OCI-LY1 (cell line): ENCODE results near the gene GSC.

Source experiments
- H2AFZ ChIP-seq: fragments of 200-600 bp; sonication (generic), shearing (Covaris generic); 2 replicates; pipeline ENCODE4 v1.6.0; 2014; ENCODE audit warnings: antibody characterized with exemption, mild to moderate bottlenecking, low read length
- H3F3A ChIP-seq: fragments of 200-600 bp; sonication (generic), shearing (Covaris generic); 2 replicates; pipeline ENCODE4 v1.6.0; 2014; ENCODE audit warnings: mild to moderate bottlenecking, antibody characterized with exemption, low read length, moderate library complexity; ENCODE audit not compliant: insufficient read depth
- H3K27ac ChIP-seq: fragments of 200-600 bp; sonication (generic); 2 replicates; pipeline ENCODE4 v1.5.1; 2014; ENCODE audit warnings: low read length, mixed run types, mild to moderate bottlenecking, low read depth; ENCODE audit not compliant: poor library complexity, severe bottlenecking
- H3K27me3 ChIP-seq: fragments of 200-600 bp; sonication (generic); 2 replicates; pipeline ENCODE4 v1.6.0; 2014; ENCODE audit warnings: antibody characterized with exemption, mild to moderate bottlenecking, low read length, moderate library complexity; ENCODE audit not compliant: insufficient read depth
- H3K36me3 ChIP-seq: fragments of 200-600 bp; sonication (generic); 2 replicates; pipeline ENCODE4 v1.6.1; 2014; ENCODE audit warnings: mild to moderate bottlenecking, antibody characterized with exemption, low read length, moderate library complexity, mixed read lengths; ENCODE audit not compliant: insufficient read depth
- H3K4me1 ChIP-seq: fragments of 200-600 bp; sonication (generic); 2 replicates; pipeline ENCODE4 v1.5.1; 2014; ENCODE audit warnings: mild to moderate bottlenecking, low read length, moderate library complexity; ENCODE audit not compliant: insufficient read depth, severe bottlenecking
- H3K4me2 ChIP-seq: fragments of 200-600 bp; sonication (generic), shearing (Covaris generic); 2 replicates; pipeline ENCODE4 v1.6.1; 2014; ENCODE audit warnings: low read length
- H3K4me3 ChIP-seq: fragments of 200-600 bp; sonication (generic); 2 replicates; pipeline ENCODE4 v1.5.1; 2014; ENCODE audit warnings: low read length, low read depth, mild to moderate bottlenecking, mixed read lengths; ENCODE audit not compliant: poor library complexity, severe bottlenecking
- H3K79me2 ChIP-seq: fragments of 200-600 bp; shearing (Covaris generic); 2 replicates; pipeline ENCODE4 v1.6.1; 2016; ENCODE audit warnings: mixed run types, low read length, mixed read lengths; ENCODE audit not compliant: insufficient read depth
- H3K9ac ChIP-seq: fragments of 200-600 bp; sonication (generic), shearing (Covaris generic); 2 replicates; pipeline ENCODE4 v1.6.1; 2014; ENCODE audit warnings: mild to moderate bottlenecking, low read length, mixed read lengths
- H3K9me2 ChIP-seq: fragments of 200-600 bp; sonication (generic), shearing (Covaris generic); 2 replicates; pipeline ENCODE4 v1.6.1; 2014; ENCODE audit warnings: low read depth, mild to moderate bottlenecking, low read length, mixed read lengths
- H3K9me3 ChIP-seq: fragments of 200-600 bp; shearing (Covaris generic); 2 replicates; pipeline ENCODE4 v1.6.1; 2014; ENCODE audit warnings: low read length, mixed read lengths
- H4K20me1 ChIP-seq: fragments of 200-600 bp; sonication (generic), shearing (Covaris generic); 2 replicates; pipeline ENCODE4 v1.6.0; 2016; ENCODE audit warnings: mild to moderate bottlenecking, low read length; ENCODE audit not compliant: insufficient read depth
- CTCF ChIP-seq: fragments of 200-600 bp; sonication (generic), shearing (Covaris generic); IDR thresholded peaks from 2 replicates; pipeline ENCODE4 v1.5.1; 2017; ENCODE audit warnings: mild to moderate bottlenecking, antibody characterized with exemption, low read length, moderate library complexity, mixed read lengths
- EZH2 ChIP-seq: fragments of 200-600 bp; sonication (generic), shearing (Covaris generic); IDR thresholded peaks from 2 replicates; pipeline ENCODE4 v1.8.0; 2017; ENCODE audit warnings: borderline replicate concordance, mixed run types, mild to moderate bottlenecking, antibody characterized with exemption, low read length, moderate library complexity, mixed read lengths

GSC gene

GRCh38 chr14:94724993-94725392 lies 44.9 kb downstream of the GSC start:
- Histone ChIP-seq H3F3A (no peaks in the 10 kb centered on the region), H3K27me3 (no peaks in the 10 kb centered on the region), H2AFZ (no peak overlapping the region), H3K9ac (no peak overlapping the region), H3K4me1 (no peaks in the 10 kb centered on the region), H3K27ac (no peak overlapping the region), H3K79me2 (no peaks in the 10 kb centered on the region), H4K20me1 (no peaks in the 10 kb centered on the region), H3K36me3 (no peaks in the 10 kb centered on the region), H3K4me3 (no peak overlapping the region), H3K9me3 (no peaks in the 10 kb centered on the region), H3K4me2 (no peak overlapping the region), H3K9me2 (no peaks in the 10 kb centered on the region)
- no peak for TF ChIP-seq CTCF
- TF ChIP-seq EZH2 = no peak

- H3K36me3 ChIP-seq = no peaks in the 10 kb centered on the region
- no peak overlapping the region for H3K4me2 ChIP-seq
- no peaks in the 10 kb centered on the region for H3K27me3 ChIP-seq
- no peak overlapping the region for H3K9ac ChIP-seq
- no peaks in the 10 kb centered on the region for H3K9me3 ChIP-seq
- no peaks in the 10 kb centered on the region for H3K9me2 ChIP-seq
- H3K4me1 ChIP-seq = no peaks in the 10 kb centered on the region
- no peak overlapping the region for H2AFZ ChIP-seq
- TF ChIP-seq CTCF = no peak
- no peak for TF ChIP-seq EZH2
- H3K27ac ChIP-seq = no peak overlapping the region
- no peaks in the 10 kb centered on the region for H3K79me2 ChIP-seq
- no peak overlapping the region for H3K4me3 ChIP-seq
- H3F3A ChIP-seq = no peaks in the 10 kb centered on the region
- no peaks in the 10 kb centered on the region for H4K20me1 ChIP-seq
Observed at GRCh38 chr14:94722397-94722796, 47.5 kb downstream of the GSC start.
